ENCODE measurements around the gene IL1RL2.

IL1RL2 gene

GRCh38 chr2:102269200-102269524 is 82.3 kb downstream of the IL1RL2 start:
- no peak for DNase-seq

GRCh38 chr2:102271844-102272243 is 85.0 kb downstream of the IL1RL2 start:
- peak in 1 of 5 donors; percentile 55 for DNase-seq

GRCh38 chr2:102273619-102274211 is 86.9 kb downstream of the IL1RL2 start:
- DNase-seq = no peak

- peak in 1 of 5 donors; percentile 79 for DNase-seq
Observed at GRCh38 chr2:102276549-102277201, 89.9 kb downstream of the IL1RL2 start.

GRCh38 chr2:102277202-102277700 is 90.4 kb downstream of the IL1RL2 start:
- no peak for DNase-seq

GRCh38 chr2:102278720-102279390 is 92.0 kb downstream of the IL1RL2 start:
- DNase-seq = no peak

- DNase-seq = no peak
Observed at GRCh38 chr2:102279391-102279735, 92.5 kb downstream of the IL1RL2 start.

- no peak for DNase-seq
Observed at GRCh38 chr2:102282678-102283091, 95.9 kb downstream of the IL1RL2 start.

GRCh38 chr2:102283996-102284395 is 97.2 kb downstream of the IL1RL2 start:
- DNase-seq = no peak

- DNase-seq = no peak
Observed at GRCh38 chr2:102284611-102285010, 97.8 kb downstream of the IL1RL2 start.

GRCh38 chr2:102285368-102285767 is 98.5 kb downstream of the IL1RL2 start:
- DNase-seq = no peak

GRCh38 chr2:102286041-102286440 is 99.2 kb downstream of the IL1RL2 start:
- no peak for DNase-seq

GRCh38 chr2:102289129-102289528 is 102.3 kb downstream of the IL1RL2 start:
- no peak for DNase-seq
